HG03558 (cell line): ENCODE data around the gene MISP3.
"Not testable (repeated sequence)": the region's sequence is repeated elsewhere in the genome, so short reads cannot be mapped to it uniquely, and the experiment has no call there.

Source experiments
- ATAC-seq: cut with Tn5 transposase; IDR thresholded peaks from one replicate; pipeline ENCODE4 v1.9.1; 2021; ENCODE audit warnings: moderate number of reproducible peaks; ENCODE audit not compliant: unreplicated experiment; ENCODE audit errors: extremely low read depth

The MISP3 gene

GRCh38 chr19:14072535-14073260, at the start of gene MISP3:
TSS of gene MISP3 (plus strand) at chr19:14072786. CDS start at chr19:14073310, 524 bp downstream.
- no peak for ATAC-seq

- ATAC-seq: no peak
Measured at GRCh38 chr19:14023404-14024235, 49.0 kb upstream of the MISP3 start.

GRCh38 chr19:14026652-14027192, 45.9 kb upstream of the MISP3 start:
- ATAC-seq: not testable (repeated sequence)

- ATAC-seq: no peak
Measured at GRCh38 chr19:14027856-14028450, 44.6 kb upstream of the MISP3 start, which contains the start of gene RLN3. TSS of gene RLN3 (plus strand) at chr19:14028148. CDS start at chr19:14028205, 57 bp downstream.

GRCh38 chr19:14028901-14029300, 43.7 kb upstream of the MISP3 start:
- ATAC-seq: no peak

- no peak for ATAC-seq
Measured at GRCh38 chr19:14030997-14031718, 41.4 kb upstream of the MISP3 start.

GRCh38 chr19:14031719-14032480, 40.7 kb upstream of the MISP3 start, which contains the start of gene IL27RA:
TSS of gene IL27RA (plus strand) at chr19:14031762. CDS start at chr19:14031873, 111 bp downstream.
- no peak for ATAC-seq

- no peak for ATAC-seq
Measured at GRCh38 chr19:14033946-14034345, 38.6 kb upstream of the MISP3 start.

- not testable (repeated sequence) for ATAC-seq
Measured at GRCh38 chr19:14035159-14035558, 37.4 kb upstream of the MISP3 start.

GRCh38 chr19:14035706-14036105, 36.9 kb upstream of the MISP3 start:
- no peak for ATAC-seq

GRCh38 chr19:14039181-14039580, 33.4 kb upstream of the MISP3 start:
- ATAC-seq: no peak

GRCh38 chr19:14042659-14043608, 29.7 kb upstream of the MISP3 start:
- not testable (repeated sequence) for ATAC-seq

GRCh38 chr19:14047866-14048265, 24.7 kb upstream of the MISP3 start:
- not testable (repeated sequence) for ATAC-seq

- ATAC-seq: no peak
Measured at GRCh38 chr19:14048443-14049153, 24.0 kb upstream of the MISP3 start.

GRCh38 chr19:14050512-14050911, 22.1 kb upstream of the MISP3 start:
- no peak for ATAC-seq

GRCh38 chr19:14050961-14051360, 21.6 kb upstream of the MISP3 start:
- not testable (repeated sequence) for ATAC-seq

GRCh38 chr19:14051980-14052379, 20.6 kb upstream of the MISP3 start:
- no peak for ATAC-seq
